Esophagus squamous epithelium (tissue), 5 donors: ENCODE data around the gene TPX2. TPM values are rescaled to one million over a fixed set of nuclear protein-coding genes. Genes with fewer than 3 reads are reported as not detected.
A peak's percentile ranks its signal among the peaks of the same experiment; 100 is the strongest.

Experiments used
- DNase-seq: peaks from one replicate; lab custom pipeline; 2025; lab: John Stamatoyannopoulos, UW
- H3K27ac ChIP-seq, 4 donors: fragments of 200-600 bp; sonication (generic); one replicate each; pipeline ENCODE4 v1.5.1; 2016 to 2019; ENCODE audit warnings: mild to moderate bottlenecking in 1 of 4
- H3K27me3 ChIP-seq, 4 donors: fragments of 200-600 bp; sonication (generic); 1 replicate in 3 of 4; 2 replicates in 1 of 4; pipeline versions ENCODE4 v1.5.1 to v1.6.0; 2017 to 2021; ENCODE audit warnings: antibody characterized with exemption in 1 of 4
- H3K36me3 ChIP-seq, 3 donors: fragments of 200-600 bp; sonication (generic); one replicate each; pipeline ENCODE4 v1.5.1; 2016 to 2019
- H3K4me1 ChIP-seq, 3 donors: fragments of 200-600 bp; sonication (generic); one replicate each; pipeline ENCODE4 v1.5.1; 2017 to 2019
- H3K4me3 ChIP-seq, 4 donors: fragments of 200-600 bp; sonication (generic); 1 replicate in 3 of 4; 2 replicates in 1 of 4; pipeline ENCODE4 v1.5.1; 2016 to 2019; ENCODE audit warnings: mild to moderate bottlenecking in 2 of 4, moderate library complexity in 1 of 4
- H3K9me3 ChIP-seq, 3 donors: fragments of 200-600 bp; sonication (generic); one replicate each; pipeline ENCODE4 v1.5.1; 2016 to 2019
- POLR2A ChIP-seq, 4 donors: fragments of 450-650 bp; IDR thresholded peaks; one replicate each; pipeline ENCODE4 v1.6.1; 2017; ENCODE audit warnings: antibody characterized with exemption in 4 of 4, mild to moderate bottlenecking in 4 of 4, moderate library complexity in 3 of 4
- WGBS, 2 donors: methylation state at CpG; one replicate each; pipeline ENCODE4 v1.1.5; 2018; 5-methylcytosine and 5-hydroxymethylcytosine counted together
- intact Hi-C: fragments of 100-400 bp; cut with DNase I; formaldehyde crosslinking; loops from one replicate; pipeline ENCODE4 v1.15.0; 2022
- total RNA-seq, 4 donors: library from RNA; depleted of rRNA; stranded (reverse); fragments of >200 nt; gene quantifications; one replicate each; pipeline ENCODE4 v1.1.0, GENCODE V29; 2016
- TF ChIP-seq, protein P1 (sequence below), 6 experiments: fragments of 450-650 bp in 4 of 6; fragments of 200-600 bp in 2 of 6; sonication (generic) in 2 of 6; IDR thresholded peaks; one replicate each; pipeline ENCODE4 v1.5.1; 2016 to 2019; ENCODE audit warnings: antibody characterized with exemption in 6 of 6, mild to moderate bottlenecking in 4 of 6, moderate library complexity in 4 of 6
- donor health status: DM: yes; HTN: yes; CAD: no.

The TPX2 gene
- total RNA-seq, 4 donors from 2014 or later = 11.4 to 47.1 (median 18.2) TPM

DNA sequence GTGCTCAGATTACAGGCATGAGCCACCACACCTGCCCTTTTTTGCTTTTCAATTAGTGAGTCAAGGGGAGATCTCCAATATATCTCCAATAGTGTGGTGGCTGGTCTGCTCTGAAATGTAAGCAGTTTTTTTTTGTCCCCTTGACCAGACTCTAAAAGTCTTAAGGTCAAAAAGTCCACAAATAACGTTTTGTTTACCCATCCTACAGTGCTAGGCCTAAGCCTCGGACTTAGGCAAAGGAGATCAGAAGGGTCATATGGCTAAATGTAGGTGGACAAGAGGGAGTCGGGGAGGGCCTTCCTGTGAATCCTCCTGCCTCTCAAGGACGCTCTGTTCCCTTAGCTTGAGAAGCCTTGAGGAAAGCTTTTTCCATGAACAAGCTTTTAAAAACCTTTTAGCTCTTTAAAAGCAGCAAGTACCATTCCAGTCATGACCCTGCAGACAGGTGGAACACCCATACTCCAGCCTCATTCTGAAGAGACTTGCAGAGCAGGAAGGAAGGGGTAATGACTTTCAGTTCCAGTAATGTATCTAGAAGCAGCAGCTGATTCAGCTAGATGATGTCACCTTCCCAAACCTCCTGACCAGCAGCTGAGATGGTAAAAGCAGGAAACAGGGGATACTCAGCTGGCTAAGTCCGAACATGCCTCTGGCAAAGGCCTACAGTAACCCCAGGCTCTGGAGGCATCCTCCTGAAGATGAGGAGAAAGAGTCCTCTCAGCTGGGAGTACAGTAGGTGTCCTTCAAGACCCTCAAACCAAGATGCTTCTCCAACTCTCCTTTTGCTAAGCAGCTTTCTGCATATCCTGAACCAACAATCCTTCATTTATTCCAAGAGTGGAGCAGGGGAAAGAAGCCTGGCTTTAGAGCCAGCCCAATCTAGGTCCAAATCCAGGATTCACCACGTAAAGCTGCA lies 40.0 kb upstream of the TPX2 start:
- Histone ChIP-seq H3K4me1 (peaks cover 26 to 65% (median 40%) of the 10 kb centered on the region in 3 donors), H3K9me3 (no peaks in the 10 kb centered on the region), H3K4me3 (no peak overlapping the region), H3K27ac (peak overlapping the region; percentile 70 to 87 (median 86)), H3K27me3 (no peaks in the 10 kb centered on the region), H3K36me3 (peaks cover 0 to 16% (median 0%) of the 10 kb centered on the region in 3 donors)
- 14 to 52% methylated on average over 5 to 6 of the region's 6 CpGs for WGBS, 2 donors
- intact Hi-C loops = loop anchor here (2.0 kb wide), 1 partner anchor 36 kb away; no protein-coding TSS in a partner anchor
- no peak for DNase-seq
- peak in 1 of 4 donors; percentile 39 for TF ChIP-seq POLR2A (IDR thresholded peaks at IDR 0.05)
- TF ChIP-seq, protein P1, sequence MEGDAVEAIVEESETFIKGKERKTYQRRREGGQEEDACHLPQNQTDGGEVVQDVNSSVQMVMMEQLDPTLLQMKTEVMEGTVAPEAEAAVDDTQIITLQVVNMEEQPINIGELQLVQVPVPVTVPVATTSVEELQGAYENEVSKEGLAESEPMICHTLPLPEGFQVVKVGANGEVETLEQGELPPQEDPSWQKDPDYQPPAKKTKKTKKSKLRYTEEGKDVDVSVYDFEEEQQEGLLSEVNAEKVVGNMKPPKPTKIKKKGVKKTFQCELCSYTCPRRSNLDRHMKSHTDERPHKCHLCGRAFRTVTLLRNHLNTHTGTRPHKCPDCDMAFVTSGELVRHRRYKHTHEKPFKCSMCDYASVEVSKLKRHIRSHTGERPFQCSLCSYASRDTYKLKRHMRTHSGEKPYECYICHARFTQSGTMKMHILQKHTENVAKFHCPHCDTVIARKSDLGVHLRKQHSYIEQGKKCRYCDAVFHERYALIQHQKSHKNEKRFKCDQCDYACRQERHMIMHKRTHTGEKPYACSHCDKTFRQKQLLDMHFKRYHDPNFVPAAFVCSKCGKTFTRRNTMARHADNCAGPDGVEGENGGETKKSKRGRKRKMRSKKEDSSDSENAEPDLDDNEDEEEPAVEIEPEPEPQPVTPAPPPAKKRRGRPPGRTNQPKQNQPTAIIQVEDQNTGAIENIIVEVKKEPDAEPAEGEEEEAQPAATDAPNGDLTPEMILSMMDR (IDR thresholded peaks at IDR 0.05) = no peak

GRCh38 chr20:31699801-31700728 lies 39.0 kb upstream of the TPX2 start:
- Histone ChIP-seq H3K4me1 (peaks cover 32 to 65% (median 46%) of the 10 kb centered on the region in 3 donors), H3K36me3 (peaks cover 0 to 13% (median 0%) of the 10 kb centered on the region in 3 donors), H3K27ac (peak overlapping the region; percentile 70 to 87 (median 86)), H3K4me3 (no peak overlapping the region), H3K9me3 (no peaks in the 10 kb centered on the region), H3K27me3 (no peaks in the 10 kb centered on the region)
- 91 to 93% methylated on average over 7 of the region's 7 CpGs for WGBS, 2 donors
- DNase-seq = no peak
- intact Hi-C loops = loop anchor here (2.0 kb wide), 1 partner anchor 37 kb away; no protein-coding TSS in a partner anchor
- TF ChIP-seq POLR2A (IDR thresholded peaks at IDR 0.05) = no peak
- TF ChIP-seq, protein P1 (IDR thresholded peaks at IDR 0.05) = no peak

DNA sequence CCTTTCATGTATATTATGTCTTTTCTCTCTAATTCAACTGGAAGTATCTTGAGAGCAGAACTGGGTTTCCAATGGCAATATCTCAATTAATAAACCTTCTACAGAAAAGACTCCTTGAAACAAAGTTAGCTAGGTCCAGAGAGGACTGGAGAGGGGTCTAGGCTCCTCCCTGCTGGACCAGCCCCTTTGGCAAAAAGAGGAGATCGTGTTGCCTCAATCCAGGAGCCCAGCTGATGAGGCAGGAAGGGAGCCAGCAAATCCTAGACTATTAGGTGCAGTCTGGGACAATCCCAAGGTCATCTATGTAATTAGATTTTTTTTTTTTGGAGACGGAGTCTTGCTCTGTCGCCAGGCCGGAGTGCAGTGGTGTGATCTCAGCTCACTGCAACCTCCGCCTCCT lies 38.3 kb upstream of the TPX2 start:
- Histone ChIP-seq H3K4me3 (no peak overlapping the region), H3K36me3 (peaks cover 0 to 10% (median 0%) of the 10 kb centered on the region in 3 donors), H3K27ac (peak overlapping the region; percentile 16 to 87 (median 86)), H3K27me3 (no peaks in the 10 kb centered on the region), H3K4me1 (peaks cover 28 to 65% (median 47%) of the 10 kb centered on the region in 3 donors), H3K9me3 (no peaks in the 10 kb centered on the region)
- TF ChIP-seq, protein P1 (IDR thresholded peaks at IDR 0.05) = no peak
- TF ChIP-seq POLR2A (IDR thresholded peaks at IDR 0.05) = no peak
- WGBS, 2 donors = 82 to 85% methylated on average over 4 of the region's 5 CpGs
- intact Hi-C loops = no loop called here
- DNase-seq = no peak

DNA sequence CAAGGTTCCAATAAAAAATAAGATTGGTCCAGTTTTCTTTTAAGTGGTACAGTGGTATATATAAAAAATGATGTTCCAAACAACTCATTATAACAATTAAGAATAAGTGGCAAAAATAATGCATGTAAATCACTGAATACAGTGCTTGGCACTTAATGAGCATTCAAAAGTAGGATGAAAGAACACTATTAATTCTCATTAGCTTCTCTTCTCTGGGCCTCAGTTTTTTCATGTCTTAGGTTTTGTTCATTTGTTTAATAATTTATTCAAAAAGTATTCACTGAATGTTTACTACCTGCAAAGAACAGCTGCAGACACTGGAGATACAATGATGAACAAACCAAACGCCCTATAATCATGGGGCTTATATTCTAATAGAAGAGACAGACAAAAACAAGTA lies 37.5 kb upstream of the TPX2 start:
- 54 to 62% methylated on average over 1 of the region's 1 CpG for WGBS, 2 donors
- intact Hi-C loops = no loop called here
- Histone ChIP-seq H3K36me3 (peaks cover 0 to 4% (median 2%) of the 10 kb centered on the region in 3 donors), H3K27me3 (no peaks in the 10 kb centered on the region), H3K27ac (peak overlapping the region in 1 of 4 donors; percentile 87), H3K4me3 (no peak overlapping the region), H3K9me3 (no peaks in the 10 kb centered on the region), H3K4me1 (peaks cover 28 to 65% (median 53%) of the 10 kb centered on the region in 3 donors)
- no peak for DNase-seq
- TF ChIP-seq, protein P1 (IDR thresholded peaks at IDR 0.05) = no peak
- TF ChIP-seq POLR2A (IDR thresholded peaks at IDR 0.05) = no peak
